ENCODE measurements around the gene KL.

KL gene

DNA sequence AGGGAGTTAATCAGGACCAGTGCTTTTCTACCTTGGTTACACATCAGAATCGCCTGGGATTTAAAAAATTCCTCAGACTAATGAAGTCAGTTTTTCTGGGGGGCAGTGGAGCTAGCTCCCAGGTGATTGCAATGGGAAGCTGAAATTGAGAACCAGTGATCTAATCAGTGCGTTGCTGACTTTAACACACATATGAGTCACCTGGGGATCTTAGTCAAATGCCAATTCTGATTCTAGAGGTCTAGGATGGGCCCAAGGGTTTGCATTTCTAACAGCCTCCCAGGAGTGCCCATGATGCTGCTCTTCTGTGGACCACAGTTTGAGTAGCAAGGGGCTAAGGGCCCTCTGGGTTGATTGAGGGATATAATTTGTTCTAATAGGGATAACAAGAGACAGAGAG is 54.5 kb downstream of the KL start:
- TF ChIP-seq ZNF274 (IDR thresholded peaks at IDR 0.05; ENCODE audit: low read depth, low read length): no peak
- H3K4me3 ChIP-seq (ENCODE audit: low read length): no peak overlapping the region

DNA sequence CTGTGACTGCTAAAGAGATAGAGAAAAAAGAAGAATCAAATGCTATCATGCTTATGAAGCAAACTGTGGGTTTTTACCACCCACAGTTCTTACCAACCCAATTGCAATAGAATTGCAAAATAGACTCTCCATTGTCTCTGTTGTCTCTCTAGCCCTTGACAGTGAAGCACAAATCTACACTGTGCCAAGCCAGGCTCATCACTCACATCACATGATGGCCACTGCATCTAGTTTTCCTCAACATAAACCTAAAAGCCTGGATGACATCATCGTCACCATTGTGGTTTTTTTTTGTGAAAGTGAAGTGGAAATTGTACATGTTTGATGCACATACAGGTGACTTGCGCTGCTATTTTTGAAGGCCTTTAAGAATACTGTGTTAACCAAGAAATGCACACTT is 56.1 kb downstream of the KL start:
- no peak for TF ChIP-seq ZNF274 (IDR thresholded peaks at IDR 0.05; ENCODE audit: low read depth, low read length)
- H3K4me3 ChIP-seq (ENCODE audit: low read length): no peak overlapping the region

DNA sequence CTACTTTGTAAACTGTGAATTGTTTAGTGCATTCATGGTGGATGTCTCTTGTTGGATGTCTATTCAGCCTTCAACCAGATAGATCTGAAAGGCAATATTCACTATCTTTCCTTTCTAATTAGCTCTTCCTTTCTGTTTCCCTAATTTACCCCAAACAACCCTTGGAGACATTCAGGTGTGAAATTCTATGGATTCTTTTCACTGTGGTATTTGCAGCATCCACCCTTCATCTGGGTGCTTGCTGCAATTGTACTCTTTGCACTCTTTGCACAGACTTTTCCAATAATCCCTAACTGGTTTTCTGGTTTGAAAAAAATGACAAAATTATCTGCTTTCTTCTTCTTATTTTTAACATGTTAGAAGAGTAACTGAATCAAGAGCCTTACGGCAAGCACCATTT is 56.5 kb downstream of the KL start:
- H3K4me3 ChIP-seq (ENCODE audit: low read length): no peak overlapping the region
- no peak for TF ChIP-seq ZNF274 (IDR thresholded peaks at IDR 0.05; ENCODE audit: low read depth, low read length)

DNA sequence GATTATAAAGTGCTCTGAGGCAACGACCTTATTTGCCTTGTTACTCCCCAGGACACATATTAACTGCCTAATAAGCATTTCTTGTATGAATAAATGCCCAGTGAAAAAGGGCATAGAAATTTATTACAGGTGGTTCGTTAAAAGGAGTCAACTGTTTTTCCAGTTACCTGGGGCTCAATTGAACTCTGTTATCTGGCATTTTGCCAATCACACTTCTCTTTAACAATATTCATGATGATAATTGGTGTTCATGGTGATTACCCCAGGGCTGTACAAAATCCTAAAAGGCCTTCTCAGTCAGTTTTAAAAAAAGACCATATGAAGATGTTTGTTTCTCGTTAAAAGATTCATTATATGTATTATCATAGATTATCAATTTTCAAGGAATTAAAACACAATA is 57.1 kb downstream of the KL start:
- H3K4me3 ChIP-seq (ENCODE audit: low read length): no peak overlapping the region
- TF ChIP-seq ZNF274 (IDR thresholded peaks at IDR 0.05; ENCODE audit: low read depth, low read length): no peak

DNA sequence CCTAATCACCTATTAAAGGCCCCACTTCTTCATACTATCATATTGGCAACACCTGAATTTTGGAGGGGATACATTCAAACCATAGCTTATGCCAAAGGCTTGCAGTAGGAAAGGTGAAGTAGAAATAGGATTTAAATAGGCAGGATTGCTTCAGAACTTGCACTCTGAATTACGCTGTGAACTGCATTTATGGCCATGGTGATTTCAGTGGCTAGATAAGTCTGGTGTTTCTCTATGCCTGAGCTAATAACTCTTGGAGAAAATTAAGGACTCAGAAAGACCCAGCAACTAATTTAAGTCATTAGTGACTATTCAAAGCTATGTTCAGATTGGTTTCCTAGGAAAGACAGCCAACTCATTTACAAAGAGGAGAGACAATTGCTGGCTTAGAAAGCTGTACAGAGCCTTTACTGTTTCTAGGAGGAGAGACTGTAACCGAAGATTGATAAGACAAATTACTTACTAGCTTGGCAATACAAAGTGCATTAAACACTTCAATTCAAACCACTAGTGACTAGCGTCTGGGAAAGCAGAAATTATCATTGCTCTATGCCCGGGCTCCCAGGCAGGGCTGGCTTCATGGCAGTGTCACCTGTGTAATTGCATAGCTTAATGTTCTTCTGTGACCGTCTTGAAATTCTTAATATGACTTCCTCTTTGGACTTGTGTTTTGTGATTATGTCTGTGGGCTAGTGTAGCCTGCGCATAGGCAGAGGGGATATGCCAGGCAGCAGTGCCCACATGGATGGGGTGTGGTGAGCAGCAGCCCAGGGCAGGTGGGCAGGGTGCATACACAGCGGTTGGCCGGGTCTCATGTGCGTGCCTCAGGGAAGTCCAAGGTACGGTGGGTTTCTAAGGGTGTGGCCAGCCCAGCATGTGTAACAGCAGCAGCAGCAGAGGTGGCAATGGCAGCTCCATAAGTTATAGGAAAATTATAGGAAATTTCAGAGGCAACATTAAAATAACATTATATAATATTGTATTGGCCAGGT is 60.1 kb downstream of the KL start:
- no peak overlapping the region for H3K4me3 ChIP-seq (ENCODE audit: low read length)
- TF ChIP-seq ZNF274 (IDR thresholded peaks at IDR 0.05; ENCODE audit: low read depth, low read length): no peak

DNA sequence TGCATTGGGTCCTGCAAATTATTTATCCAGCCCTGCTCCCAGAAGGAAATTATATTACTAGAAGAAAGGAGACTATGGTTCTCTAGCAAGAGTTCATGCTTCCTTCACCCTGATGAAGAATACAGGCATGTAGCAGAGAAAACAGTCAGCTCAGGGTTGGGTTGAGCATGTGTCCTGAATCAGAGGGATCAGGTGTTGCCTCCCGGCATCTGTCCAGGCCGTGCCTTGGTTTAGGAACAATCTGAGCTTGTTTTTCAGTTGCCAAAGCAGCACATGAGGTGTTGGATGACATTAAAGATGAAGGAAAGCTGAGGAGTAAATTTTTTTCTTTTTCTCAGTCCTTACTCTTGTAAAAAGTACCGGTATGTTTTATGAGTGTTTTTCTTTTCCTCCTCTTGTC is 62.0 kb downstream of the KL start:
- no peak for TF ChIP-seq ZNF274 (IDR thresholded peaks at IDR 0.05; ENCODE audit: low read depth, low read length)
- H3K4me3 ChIP-seq (ENCODE audit: low read length): no peak overlapping the region

DNA sequence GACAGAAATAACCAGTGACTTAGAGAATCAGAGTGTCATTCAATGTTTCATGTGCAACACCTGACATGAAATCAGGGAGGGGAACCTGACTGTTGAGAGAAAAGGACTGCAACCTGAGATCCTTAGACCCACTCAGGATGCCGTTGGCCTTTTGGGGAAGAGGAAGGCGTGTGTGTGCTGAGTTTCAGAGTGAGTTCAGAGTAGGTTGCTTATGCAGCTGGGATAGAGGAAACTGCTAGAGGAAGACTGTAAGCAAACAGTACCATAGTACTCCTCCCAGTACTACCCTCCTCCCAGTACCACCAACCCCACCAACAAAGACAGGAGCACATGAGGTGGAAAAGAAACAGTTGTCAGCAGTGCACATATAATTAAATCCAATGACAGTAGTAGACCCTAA is 63.7 kb downstream of the KL start:
- no peak for TF ChIP-seq ZNF274 (IDR thresholded peaks at IDR 0.05; ENCODE audit: low read depth, low read length)

DNA sequence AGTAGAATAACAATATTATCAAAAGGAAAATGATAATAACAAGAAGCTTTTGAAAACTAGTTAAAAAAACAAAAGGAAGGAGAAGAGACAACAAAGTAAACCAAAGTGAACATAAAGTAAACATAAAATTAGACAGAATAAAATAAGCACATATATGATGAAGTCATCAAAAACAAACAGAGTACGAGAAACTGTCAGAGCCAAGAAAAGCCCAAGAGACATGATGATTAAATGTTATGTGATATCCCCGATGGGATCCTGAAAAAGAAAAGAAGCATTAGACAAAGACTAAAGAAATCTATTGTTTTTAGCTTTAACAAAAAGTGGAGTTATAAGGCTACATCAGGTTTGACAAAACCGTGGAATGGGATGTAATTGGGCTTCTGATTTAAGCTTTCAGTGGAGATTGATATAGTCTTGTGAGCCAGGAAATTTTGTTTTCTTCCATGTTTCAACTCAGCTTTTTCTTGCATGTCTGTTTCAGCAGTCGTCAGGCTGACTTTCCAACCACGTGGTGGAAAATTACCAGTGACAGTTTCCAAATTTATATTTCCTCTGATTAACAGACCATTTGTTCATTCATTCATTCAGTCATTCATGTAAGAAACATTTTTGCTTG is 64.9 kb downstream of the KL start:
- H3K4me3 ChIP-seq (ENCODE audit: low read length): no peak overlapping the region
- TF ChIP-seq ZNF274 (IDR thresholded peaks at IDR 0.05; ENCODE audit: low read depth, low read length): no peak

More for the DNA sequence above, 63.7 kb downstream of the KL start:
- H3K4me3 ChIP-seq (ENCODE audit: low read length): no peak overlapping the region

DNA sequence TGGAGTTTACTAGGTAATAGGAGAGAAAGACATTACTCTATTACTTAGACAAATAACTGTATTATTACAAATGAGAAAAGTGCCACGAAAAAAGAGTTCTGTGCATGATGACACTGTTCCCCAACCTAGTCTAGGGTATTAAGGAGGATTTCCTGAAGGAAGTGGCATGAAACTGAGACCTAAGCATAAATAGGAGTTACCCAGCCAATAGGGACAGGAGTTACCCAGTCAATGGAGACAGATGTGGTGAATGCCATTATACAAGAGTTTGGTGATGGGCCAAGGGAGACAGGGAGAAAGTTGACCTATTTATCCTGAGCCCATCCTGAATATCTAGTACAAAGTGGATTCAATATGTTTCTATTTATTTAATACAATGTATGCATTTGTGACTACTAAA is 65.4 kb downstream of the KL start:
- no peak for TF ChIP-seq ZNF274 (IDR thresholded peaks at IDR 0.05; ENCODE audit: low read depth, low read length)
- H3K4me3 ChIP-seq (ENCODE audit: low read length): no peak overlapping the region

DNA sequence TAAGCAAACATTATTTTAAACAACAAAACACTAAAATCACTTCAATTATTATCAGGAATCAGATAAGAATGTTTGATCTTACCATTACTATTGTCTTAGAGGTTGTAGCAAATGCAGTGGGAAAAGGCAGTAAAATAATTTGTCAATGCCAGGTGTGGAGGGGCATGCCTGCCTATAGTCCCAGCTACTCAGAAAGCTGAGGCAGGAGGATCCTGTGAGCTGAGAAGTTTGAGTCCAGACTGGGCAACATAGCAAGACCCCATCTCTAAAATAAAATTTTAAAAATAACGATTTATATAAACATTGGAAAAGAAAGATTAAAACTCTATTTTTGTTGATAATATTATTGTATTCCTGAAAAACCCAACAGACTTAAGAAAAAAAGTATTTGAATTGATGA is 66.8 kb downstream of the KL start:
- H3K4me3 ChIP-seq (ENCODE audit: low read length): no peak overlapping the region
- no peak for TF ChIP-seq ZNF274 (IDR thresholded peaks at IDR 0.05; ENCODE audit: low read depth, low read length)

DNA sequence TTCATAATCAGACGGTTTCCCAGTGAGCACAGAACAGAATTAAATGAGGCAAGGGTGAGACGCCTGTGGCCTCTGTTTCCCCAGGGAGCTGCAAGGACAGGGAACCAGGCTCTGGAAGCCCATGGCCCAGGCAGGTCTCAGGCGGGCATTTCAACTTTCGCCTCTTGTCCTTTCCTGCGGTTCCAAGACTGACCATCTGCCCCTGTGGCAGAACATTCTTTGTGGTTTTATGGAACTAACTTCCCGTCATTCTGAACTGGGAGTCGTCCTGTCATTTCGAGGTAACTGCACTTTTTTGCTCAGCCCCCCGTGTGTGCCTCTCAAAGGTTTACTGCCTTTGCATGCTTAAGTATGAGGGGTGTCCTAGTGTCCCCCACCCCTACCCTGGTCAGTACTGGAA is 70.9 kb downstream of the KL start:
- no peak overlapping the region for H3K4me3 ChIP-seq (ENCODE audit: low read length)

DNA sequence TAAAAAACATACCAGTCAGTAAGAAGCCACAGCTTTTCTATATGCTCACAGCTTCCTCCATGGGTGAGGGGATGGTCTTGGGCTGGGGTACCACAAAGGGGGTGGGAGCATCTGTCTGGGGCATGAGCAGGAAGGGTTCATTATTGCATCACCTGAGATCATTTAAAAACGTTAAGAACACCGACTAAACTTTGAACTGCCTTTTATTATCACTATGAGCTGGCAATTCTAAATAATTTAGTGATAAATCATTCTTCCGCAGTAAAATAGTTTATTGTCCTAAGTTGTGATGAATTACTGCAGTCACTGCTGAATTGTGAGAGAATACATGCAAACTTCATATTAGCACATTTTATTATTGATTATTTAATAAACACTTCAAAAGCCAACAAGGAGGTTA is 71.6 kb downstream of the KL start:
- TF ChIP-seq ZNF274 (IDR thresholded peaks at IDR 0.05; ENCODE audit: low read depth, low read length): no peak
- H3K4me3 ChIP-seq (ENCODE audit: low read length): no peak overlapping the region

More for the DNA sequence above, 70.9 kb downstream of the KL start:
- no peak for TF ChIP-seq ZNF274 (IDR thresholded peaks at IDR 0.05; ENCODE audit: low read depth, low read length)

DNA sequence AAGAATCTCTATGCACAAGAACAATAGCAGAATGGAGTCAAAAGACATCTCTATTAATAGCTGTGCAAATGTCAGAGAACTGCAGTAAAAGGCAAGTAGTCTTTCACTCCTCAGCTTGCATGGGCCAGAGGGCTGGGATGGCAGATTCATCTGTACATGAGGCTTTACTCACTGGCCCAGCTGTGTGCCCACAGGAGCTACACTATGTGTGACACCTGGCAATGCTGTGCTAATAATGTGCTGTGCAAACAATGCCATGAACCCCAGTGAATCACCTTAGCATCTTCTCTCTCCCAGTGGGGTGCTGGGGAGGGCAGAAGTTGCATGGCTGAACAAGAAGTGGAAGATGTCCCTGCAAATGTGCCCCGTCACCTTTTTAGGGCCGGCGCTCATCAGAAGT is 73.1 kb downstream of the KL start:
- H3K4me3 ChIP-seq (ENCODE audit: low read length): no peak overlapping the region
- TF ChIP-seq ZNF274 (IDR thresholded peaks at IDR 0.05; ENCODE audit: low read depth, low read length): no peak

DNA sequence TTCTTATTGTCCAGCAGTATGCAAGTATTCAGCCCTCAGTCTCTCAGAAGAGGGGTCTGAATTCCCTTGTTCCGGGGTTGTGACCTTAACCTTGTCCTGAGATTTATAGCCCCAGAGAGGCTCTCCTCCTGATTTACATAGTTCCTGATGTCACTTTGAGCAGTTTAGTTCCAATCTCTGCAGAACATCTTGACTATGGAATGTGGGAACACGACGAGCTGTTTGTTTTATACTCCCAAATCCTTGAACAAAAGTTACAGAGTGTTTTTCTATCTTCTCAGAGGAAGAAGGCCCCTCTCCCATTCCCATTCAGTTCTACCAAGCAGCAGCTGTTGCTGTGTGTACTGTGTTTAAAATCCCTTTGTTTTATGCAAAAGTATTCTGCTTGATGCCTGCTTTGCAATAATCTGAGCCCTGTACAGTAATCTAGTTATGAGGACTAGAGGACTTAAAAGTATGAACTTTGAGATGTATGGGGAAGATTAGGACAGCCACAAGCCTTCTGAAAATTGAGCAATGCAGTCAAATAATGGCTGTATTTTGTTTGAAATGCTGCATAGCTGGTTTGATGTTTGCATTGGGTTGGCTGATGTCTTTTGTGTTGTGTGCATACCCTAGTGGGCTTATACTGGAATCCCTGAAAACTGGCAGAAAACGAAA is 74.7 kb downstream of the KL start:
- no peak overlapping the region for H3K4me3 ChIP-seq (ENCODE audit: low read length)
- no peak for TF ChIP-seq ZNF274 (IDR thresholded peaks at IDR 0.05; ENCODE audit: low read depth, low read length)

DNA sequence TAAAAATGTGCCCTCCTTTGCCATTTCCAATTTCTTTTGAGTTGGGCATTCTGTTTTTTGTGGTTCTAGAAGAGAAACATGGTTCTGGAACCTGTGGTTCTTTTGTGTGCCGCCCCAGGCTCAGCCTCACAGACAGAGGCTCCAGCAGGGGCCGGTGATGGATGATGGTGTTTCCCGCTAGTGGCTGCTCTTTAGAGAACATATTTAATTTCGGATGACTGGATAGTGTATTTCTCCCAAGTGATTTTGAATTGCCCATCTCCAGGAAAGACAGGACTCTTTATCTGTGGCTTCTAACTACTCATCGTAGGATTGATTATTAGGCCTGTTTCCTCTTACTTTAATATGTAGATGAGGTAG is 75.2 kb downstream of the KL start:
- no peak for TF ChIP-seq ZNF274 (IDR thresholded peaks at IDR 0.05; ENCODE audit: low read depth, low read length)

More for the DNA sequence above, 75.2 kb downstream of the KL start:
- H3K4me3 ChIP-seq (ENCODE audit: low read length): no peak overlapping the region

Measured in GM08714 (cell line).